HG03558 (cell line): ENCODE measurements around the gene OS9.
"Not testable (repeated sequence)": the region's sequence is repeated elsewhere in the genome, so short reads cannot be mapped to it uniquely, and the experiment has no call there.

Experiments
- ATAC-seq: cut with Tn5 transposase; IDR thresholded peaks from one replicate; pipeline ENCODE4 v1.9.1; 2021; ENCODE audit warnings: moderate number of reproducible peaks; ENCODE audit not compliant: unreplicated experiment; ENCODE audit errors: extremely low read depth

OS9 gene

GRCh38 chr12:57694459-57695019 lies 607 bp downstream of the OS9 start:
- no peak for ATAC-seq

- ATAC-seq = no peak
Measured at GRCh38 chr12:57695770-57696432, 2.0 kb downstream of the OS9 start.

GRCh38 chr12:57697076-57697475 lies 3.1 kb downstream of the OS9 start:
- no peak for ATAC-seq

- ATAC-seq = no peak
Measured at GRCh38 chr12:57698414-57698813, 4.5 kb downstream of the OS9 start.

GRCh38 chr12:57700317-57700716 lies 6.4 kb downstream of the OS9 start:
- ATAC-seq = no peak

- ATAC-seq = no peak
Measured at GRCh38 chr12:57707250-57707649, 13.3 kb downstream of the OS9 start.

- ATAC-seq = no peak
Measured at GRCh38 chr12:57708296-57708695, 14.4 kb downstream of the OS9 start.

- no peak for ATAC-seq
Measured at GRCh38 chr12:57712701-57713100, 18.8 kb downstream of the OS9 start.

GRCh38 chr12:57713209-57713608 lies 19.3 kb downstream of the OS9 start:
- no peak for ATAC-seq

GRCh38 chr12:57715036-57715748 lies 21.3 kb downstream of the OS9 start:
- ATAC-seq = not testable (repeated sequence)

GRCh38 chr12:57715786-57716185 lies 21.9 kb downstream of the OS9 start:
- ATAC-seq = no peak

GRCh38 chr12:57716305-57716704 lies 22.4 kb downstream of the OS9 start:
- ATAC-seq = no peak

GRCh38 chr12:57717131-57717530 lies 23.2 kb downstream of the OS9 start:
- ATAC-seq = no peak

- no peak for ATAC-seq
Measured at GRCh38 chr12:57717846-57718640, 24.1 kb downstream of the OS9 start.

- ATAC-seq = no peak
Measured at GRCh38 chr12:57718641-57719528, 25.0 kb downstream of the OS9 start.

- ATAC-seq = no peak
Measured at GRCh38 chr12:57719777-57720605, 26.1 kb downstream of the OS9 start.

- ATAC-seq = no peak
Measured at GRCh38 chr12:57720606-57721595, 27.0 kb downstream of the OS9 start.
